Measurements from ENCODE around the gene RNPS1.
"Not testable (repeated sequence)": the region's sequence is repeated elsewhere in the genome, so short reads cannot be mapped to it uniquely, and the experiment has no call there.

RNPS1 gene

DNA sequence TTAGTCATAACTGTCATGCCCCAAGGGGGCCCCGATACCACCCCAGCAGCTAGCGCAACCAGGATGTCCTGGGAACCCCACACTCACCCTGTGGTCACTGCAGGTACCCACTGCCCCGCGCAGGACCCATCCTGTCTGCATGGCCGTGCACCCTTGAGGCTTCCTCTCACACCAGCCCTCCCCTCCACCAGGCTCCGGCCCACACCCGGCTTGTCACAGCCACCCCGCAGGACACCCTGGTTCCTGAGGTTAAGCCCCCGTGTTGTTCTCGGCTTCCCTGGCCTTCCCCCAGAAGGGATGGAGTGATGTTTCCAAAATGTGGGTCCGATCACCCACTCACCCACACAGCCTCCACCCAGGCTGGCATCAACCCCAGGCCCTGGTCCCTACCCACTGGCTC lies 24.1 kb downstream of the RNPS1 start:
- H3K4me3 ChIP-seq (ENCODE audit: low read depth, low read length): no peak overlapping the region
- TF ChIP-seq, protein P1, sequence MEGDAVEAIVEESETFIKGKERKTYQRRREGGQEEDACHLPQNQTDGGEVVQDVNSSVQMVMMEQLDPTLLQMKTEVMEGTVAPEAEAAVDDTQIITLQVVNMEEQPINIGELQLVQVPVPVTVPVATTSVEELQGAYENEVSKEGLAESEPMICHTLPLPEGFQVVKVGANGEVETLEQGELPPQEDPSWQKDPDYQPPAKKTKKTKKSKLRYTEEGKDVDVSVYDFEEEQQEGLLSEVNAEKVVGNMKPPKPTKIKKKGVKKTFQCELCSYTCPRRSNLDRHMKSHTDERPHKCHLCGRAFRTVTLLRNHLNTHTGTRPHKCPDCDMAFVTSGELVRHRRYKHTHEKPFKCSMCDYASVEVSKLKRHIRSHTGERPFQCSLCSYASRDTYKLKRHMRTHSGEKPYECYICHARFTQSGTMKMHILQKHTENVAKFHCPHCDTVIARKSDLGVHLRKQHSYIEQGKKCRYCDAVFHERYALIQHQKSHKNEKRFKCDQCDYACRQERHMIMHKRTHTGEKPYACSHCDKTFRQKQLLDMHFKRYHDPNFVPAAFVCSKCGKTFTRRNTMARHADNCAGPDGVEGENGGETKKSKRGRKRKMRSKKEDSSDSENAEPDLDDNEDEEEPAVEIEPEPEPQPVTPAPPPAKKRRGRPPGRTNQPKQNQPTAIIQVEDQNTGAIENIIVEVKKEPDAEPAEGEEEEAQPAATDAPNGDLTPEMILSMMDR (IDR thresholded peaks at IDR 0.05; ENCODE audit: low read depth, low read length, missing control alignments): no peak
- DNase-seq (ENCODE audit: low read depth): no peak

DNA sequence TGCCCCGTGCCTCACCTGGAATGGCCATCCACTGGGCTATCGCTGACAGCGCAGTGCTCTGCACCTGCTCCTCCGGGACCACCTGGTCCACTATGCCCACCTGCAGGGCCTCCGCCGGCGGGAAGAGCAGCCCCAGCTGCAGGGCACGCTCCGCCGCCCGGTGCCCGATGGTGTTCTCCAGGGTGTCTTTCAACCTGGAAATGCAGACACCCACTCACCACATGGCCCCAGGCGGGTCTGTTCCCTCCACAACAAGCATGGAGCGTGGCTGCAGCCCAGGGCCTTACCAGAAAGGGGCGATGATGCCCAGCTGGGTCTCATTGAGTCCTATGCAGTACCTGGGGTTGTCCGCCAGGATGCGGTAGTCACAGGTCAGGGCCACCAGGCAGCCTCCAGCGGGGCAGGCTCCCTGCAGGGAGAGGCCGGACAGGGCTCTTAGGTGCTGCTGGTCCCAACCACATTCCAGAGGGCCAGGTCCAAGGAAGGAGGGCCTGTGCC lies 24.8 kb downstream of the RNPS1 start:
- H3K4me3 ChIP-seq (ENCODE audit: low read depth, low read length): no peak overlapping the region
- TF ChIP-seq, protein P1 (IDR thresholded peaks at IDR 0.05; ENCODE audit: low read depth, low read length, missing control alignments): no peak
- DNase-seq (ENCODE audit: low read depth): no peak

DNA sequence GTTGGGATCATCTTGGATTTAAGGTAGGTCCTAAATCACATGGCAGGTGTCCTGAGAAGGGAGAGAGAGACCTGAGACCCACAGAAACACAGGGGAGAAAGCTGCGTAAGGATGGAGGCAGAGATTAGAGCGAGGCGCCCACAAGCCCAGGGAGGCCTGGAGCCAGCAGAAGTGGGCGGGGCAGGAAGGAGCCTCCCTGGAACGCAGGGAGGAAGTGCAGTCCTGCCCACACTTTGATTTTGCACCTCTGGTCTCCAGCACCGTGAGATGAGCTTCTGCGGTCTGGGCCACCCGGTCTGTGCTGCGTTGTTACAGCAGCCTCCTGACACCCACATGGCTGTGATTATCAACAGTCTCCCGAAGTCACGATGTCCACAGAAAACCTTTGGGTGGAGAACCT lies 25.3 kb downstream of the RNPS1 start:
- no peak overlapping the region for H3K4me3 ChIP-seq (ENCODE audit: low read depth, low read length)
- no peak for DNase-seq (ENCODE audit: low read depth)
- TF ChIP-seq, protein P1 (IDR thresholded peaks at IDR 0.05; ENCODE audit: low read depth, low read length, missing control alignments): no peak

DNA sequence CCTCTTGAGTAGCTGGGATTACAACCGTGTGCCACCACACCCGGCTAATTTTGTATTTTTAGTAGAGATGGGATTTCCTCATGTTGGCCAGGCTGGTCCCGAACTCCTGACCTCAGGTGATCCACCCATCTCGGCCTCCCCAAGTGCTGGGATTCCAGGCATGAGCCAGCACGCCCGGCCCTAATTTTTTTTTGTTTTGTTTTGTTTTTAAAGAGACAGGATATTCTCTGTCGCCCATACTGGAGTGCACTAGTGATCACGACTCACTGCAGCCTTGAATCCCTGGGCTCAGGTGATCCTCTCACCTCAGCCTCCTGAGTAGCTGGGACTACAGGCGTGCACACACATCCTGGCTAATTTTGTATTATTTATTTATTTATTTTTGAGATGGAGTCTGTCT lies 27.6 kb downstream of the RNPS1 start:
- not testable (repeated sequence) for DNase-seq (ENCODE audit: low read depth); H3K4me3 ChIP-seq (ENCODE audit: low read depth, low read length)

DNA sequence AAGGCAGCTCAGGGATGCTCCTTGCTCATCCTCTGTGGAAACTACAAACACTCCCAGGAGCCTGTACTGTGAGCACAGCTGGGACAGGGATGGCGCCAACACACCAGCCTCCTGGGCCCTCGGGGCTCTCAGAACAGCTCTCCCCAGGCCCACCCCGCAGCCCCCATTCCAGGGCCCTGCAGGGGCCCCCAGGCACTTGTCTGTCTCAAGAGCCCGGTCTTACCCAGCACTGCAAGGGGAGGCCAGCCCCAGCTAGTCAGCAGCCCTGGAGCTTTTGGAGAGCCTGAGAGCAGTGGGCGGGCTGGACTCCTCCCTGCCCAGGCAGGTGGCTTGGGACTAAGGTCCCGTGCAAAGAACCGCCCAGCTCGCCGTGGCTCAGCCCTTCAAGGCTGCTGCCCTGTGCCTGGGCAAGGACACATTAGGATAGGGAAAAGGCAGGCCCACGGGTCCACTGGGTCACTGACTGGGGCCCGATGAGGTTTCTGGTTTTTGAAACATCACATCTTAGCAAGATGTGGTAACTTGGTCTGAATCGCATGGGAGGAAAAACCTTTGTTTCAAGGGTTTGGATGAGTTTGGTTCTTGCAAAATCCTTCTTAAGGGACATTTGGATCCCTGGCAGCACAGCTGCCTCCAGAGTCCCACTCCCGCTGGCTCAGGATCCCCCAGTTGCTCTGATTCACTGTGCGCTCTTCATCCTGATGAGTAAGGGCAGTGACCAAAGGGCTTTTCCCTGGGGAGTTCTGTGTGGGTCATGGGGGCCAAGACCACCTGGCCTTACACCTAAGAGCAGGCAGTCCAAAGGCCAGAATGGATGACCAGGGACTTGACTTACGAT lies 28.9 kb downstream of the RNPS1 start:
- DNase-seq (ENCODE audit: low read depth): no peak
- TF ChIP-seq, protein P1 (IDR thresholded peaks at IDR 0.05; ENCODE audit: low read depth, low read length, missing control alignments): no peak
- H3K4me3 ChIP-seq (ENCODE audit: low read depth, low read length): no peak overlapping the region

DNA sequence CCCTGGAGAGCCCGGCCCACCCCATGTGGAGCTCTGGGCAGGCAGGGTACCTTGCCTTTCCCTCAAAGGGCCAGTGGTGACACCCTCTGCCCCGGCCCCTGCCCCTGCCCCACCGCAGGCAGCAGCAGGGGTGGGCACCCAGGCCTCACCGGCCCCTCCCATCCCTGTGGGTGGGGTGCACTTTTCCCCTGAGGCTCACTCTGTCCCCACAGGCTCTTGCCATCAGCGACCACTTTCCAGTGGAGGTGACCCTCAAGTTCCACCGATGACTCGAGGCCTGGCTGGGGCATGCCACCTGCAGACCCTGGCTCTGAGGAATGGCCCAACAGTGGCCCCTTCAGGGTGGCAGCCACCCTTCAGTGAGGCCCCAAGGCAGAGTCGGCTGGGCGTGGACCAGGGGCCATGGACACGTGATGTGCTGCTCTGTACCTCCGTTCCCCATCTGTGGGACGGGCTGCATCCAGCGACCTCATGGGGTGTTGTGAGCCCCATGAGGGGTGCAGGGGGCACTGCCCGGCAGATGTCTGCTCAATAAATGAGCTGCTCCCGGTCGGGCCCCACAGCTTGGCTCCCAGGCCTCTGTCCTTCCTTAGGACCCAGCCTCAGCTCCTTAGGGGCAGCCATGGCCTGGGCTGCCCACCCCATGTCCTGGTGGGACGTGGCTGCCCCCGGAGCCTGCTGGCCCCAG lies 29.6 kb downstream of the RNPS1 start:
- H3K4me3 ChIP-seq (ENCODE audit: low read depth, low read length): no peak overlapping the region
- no peak for DNase-seq (ENCODE audit: low read depth)

More for the DNA sequence above, 29.6 kb downstream of the RNPS1 start:
- TF ChIP-seq, protein P1 (IDR thresholded peaks at IDR 0.05; ENCODE audit: low read depth, low read length, missing control alignments): no peak

Data from GM12864 (cell line).